DMS79 treated with DMSO at 0.1 percent for 48 hours (cell line): ENCODE measurements around the gene OR2V2.

Source experiments
- DNase-seq: peaks from one replicate; lab custom pipeline; 2025; lab: John Stamatoyannopoulos, UW

The OR2V2 gene

GRCh38 chr5:181190711-181191525 is 43.5 kb downstream of the OR2V2 start:
- no peak for DNase-seq

- no peak for DNase-seq
Observed at GRCh38 chr5:181191526-181192336, 44.3 kb downstream of the OR2V2 start.

- no peak for DNase-seq
Observed at GRCh38 chr5:181192337-181193046, 45.1 kb downstream of the OR2V2 start.

GRCh38 chr5:181193656-181194055 is 46.3 kb downstream of the OR2V2 start:
- no peak for DNase-seq

GRCh38 chr5:181194489-181195248 is 47.3 kb downstream of the OR2V2 start:
- DNase-seq, result no peak

GRCh38 chr5:181195249-181195761 is 47.9 kb downstream of the OR2V2 start:
- DNase-seq, result no peak

GRCh38 chr5:181197326-181197951 is 50.1 kb downstream of the OR2V2 start:
- no peak for DNase-seq

GRCh38 chr5:181198106-181198685 is 50.8 kb downstream of the OR2V2 start:
- DNase-seq, result no peak

GRCh38 chr5:181198905-181199519 is 51.6 kb downstream of the OR2V2 start:
- no peak for DNase-seq

GRCh38 chr5:181199881-181200638 is 52.7 kb downstream of the OR2V2 start:
- DNase-seq, result no peak

- no peak for DNase-seq
Observed at GRCh38 chr5:181200816-181201215, 53.4 kb downstream of the OR2V2 start.

- no peak for DNase-seq
Observed at GRCh38 chr5:181203093-181203711, 55.8 kb downstream of the OR2V2 start.

GRCh38 chr5:181203777-181204112 is 56.4 kb downstream of the OR2V2 start:
- DNase-seq, result no peak

- no peak for DNase-seq
Observed at GRCh38 chr5:181204113-181204825, 56.9 kb downstream of the OR2V2 start.

GRCh38 chr5:181204826-181205760 is 57.7 kb downstream of the OR2V2 start, which contains the start of gene TRIM7:
TRIM7 (minus strand) TSS chr5:181205196; CDS start chr5:181205110, 86 bp downstream.
- no peak for DNase-seq

- DNase-seq, result no peak
Observed at GRCh38 chr5:181205761-181206649, 58.6 kb downstream of the OR2V2 start.
